HEK293 (cell line): Measurements from ENCODE around the gene UBE2Q2.

Experiments used
- CTCF ChIA-PET: fragments of 350-600 bp; formaldehyde crosslinking; extraction: SDS; loops from one replicate; lab custom pipeline; 2021; ENCODE audit warnings: antibody characterized with exemption; lab: Yijun Ruan, JAX
- POLR2A ChIA-PET: fragments of 300-600 bp; formaldehyde crosslinking; extraction: SDS; loops from one replicate; lab custom pipeline; 2020; ENCODE audit warnings: antibody characterized with exemption, inconsistent platforms; lab: Yijun Ruan, JAX
- H3K27ac ChIP-seq: fragments of 200-500 bp; sonication (Bioruptor generic); 2 replicates; pipeline ENCODE4 v1.5.1; 2014; ENCODE audit warnings: low read depth, low read length, control low read depth, inconsistent platforms; ENCODE audit errors: extremely low read depth
- H3K36me3 ChIP-seq, 2 experiments: fragments of 200-500 bp in 1 of 2; sonication (Bioruptor generic) in 1 of 2; 1 replicate in 1 of 2; 2 replicates in 1 of 2; pipeline ENCODE4 v1.5.1; 2014 to 2017; ENCODE audit warnings: inconsistent platforms in 2 of 2, low read length in 2 of 2; ENCODE audit not compliant: control insufficient read depth in 2 of 2, insufficient read depth in 1 of 2
- H3K4me1 ChIP-seq: fragments of 200-500 bp; sonication (Bioruptor generic); 2 replicates; pipeline ENCODE4 v1.5.1; 2014; ENCODE audit warnings: mild to moderate bottlenecking, low read length, inconsistent platforms; ENCODE audit not compliant: control insufficient read depth, insufficient read depth
- H3K4me3 ChIP-seq: 2 replicates; pipeline ENCODE4 v1.5.1; 2011; ENCODE audit warnings: low read depth, mild to moderate bottlenecking, control low read depth, low read length, moderate library complexity
- H3K9me3 ChIP-seq: fragments of 200-500 bp; sonication (Bioruptor generic); 2 replicates; pipeline ENCODE4 v1.5.1; 2014; ENCODE audit warnings: low read depth, low read length, inconsistent platforms; ENCODE audit not compliant: control insufficient read depth, insufficient read depth
- GFI1B ChIP-seq: fragments of 450-650 bp; formaldehyde crosslinking; IDR thresholded peaks from 2 replicates; pipeline ENCODE4 v1.5.1; 2016; ENCODE audit warnings: missing biosample characterization, missing genetic modification characterization
- GLI2 ChIP-seq: fragments of 450-650 bp; formaldehyde crosslinking; IDR thresholded peaks from 2 replicates; pipeline ENCODE4; 2017; ENCODE audit warnings: missing biosample characterization, missing genetic modification characterization, low read depth, borderline replicate concordance
- KLF1 ChIP-seq: fragments of 450-650 bp; formaldehyde crosslinking; IDR thresholded peaks from 2 replicates; pipeline ENCODE4 v1.5.1; 2016; ENCODE audit warnings: missing biosample characterization, missing genetic modification characterization
- KLF10 ChIP-seq: fragments of 450-650 bp; IDR thresholded peaks from 2 replicates; pipeline ENCODE4 v1.5.1; 2018; ENCODE audit warnings: missing biosample characterization, mild to moderate bottlenecking, missing genetic modification characterization
- MZF1 ChIP-seq: fragments of 450-650 bp; formaldehyde crosslinking; IDR thresholded peaks from 2 replicates; pipeline ENCODE4 v1.5.1; 2017; ENCODE audit warnings: missing biosample characterization, missing genetic modification characterization, borderline replicate concordance
- ZBTB17 ChIP-seq: fragments of 450-650 bp; formaldehyde crosslinking; IDR thresholded peaks from 2 replicates; pipeline ENCODE4 v1.5.1; 2016; ENCODE audit warnings: missing biosample characterization, missing genetic modification characterization
- ZBTB21 ChIP-seq: fragments of 450-650 bp; formaldehyde crosslinking; IDR thresholded peaks from 2 replicates; pipeline ENCODE4 v1.5.1; 2017; ENCODE audit warnings: missing biosample characterization, missing genetic modification characterization
- ZBTB48 ChIP-seq: fragments of 450-650 bp; formaldehyde crosslinking; IDR thresholded peaks from 2 replicates; pipeline ENCODE4 v1.5.1; 2016; ENCODE audit warnings: missing biosample characterization, missing genetic modification characterization
- ZFHX2 ChIP-seq: fragments of 450-650 bp; formaldehyde crosslinking; conservative IDR thresholded peaks from 2 replicates; pipeline ENCODE4 v1.5.1; 2016; ENCODE audit warnings: missing biosample characterization, missing genetic modification characterization
- ZNF292 ChIP-seq: fragments of 450-650 bp; formaldehyde crosslinking; IDR thresholded peaks from 2 replicates; pipeline ENCODE4 v1.5.1; 2016; ENCODE audit warnings: low read depth, missing biosample characterization, missing genetic modification characterization, borderline replicate concordance
- ZNF335 ChIP-seq: fragments of 450-650 bp; formaldehyde crosslinking; conservative IDR thresholded peaks from 2 replicates; pipeline ENCODE4 v1.5.1; 2016; ENCODE audit warnings: missing biosample characterization, missing genetic modification characterization
- ZNF354C ChIP-seq: fragments of 450-650 bp; formaldehyde crosslinking; IDR thresholded peaks from 2 replicates; pipeline ENCODE4 v1.5.1; 2016; ENCODE audit warnings: missing biosample characterization, missing genetic modification characterization, low read depth, borderline replicate concordance
- ZNF366 ChIP-seq: fragments of 450-650 bp; formaldehyde crosslinking; conservative IDR thresholded peaks from 2 replicates; pipeline ENCODE4 v1.5.1; 2016; ENCODE audit warnings: missing biosample characterization, missing genetic modification characterization
- ZNF37A ChIP-seq: fragments of 450-650 bp; IDR thresholded peaks from 2 replicates; pipeline ENCODE4 v1.5.1; 2018; ENCODE audit warnings: missing biosample characterization, missing genetic modification characterization
- ZNF521 ChIP-seq: fragments of 450-650 bp; formaldehyde crosslinking; IDR thresholded peaks from 2 replicates; pipeline ENCODE4 v1.5.1; 2017; ENCODE audit warnings: missing biosample characterization, mild to moderate bottlenecking, missing genetic modification characterization
- ZNF544 ChIP-seq: fragments of 450-650 bp; formaldehyde crosslinking; IDR thresholded peaks from 2 replicates; pipeline ENCODE4 v1.5.0; 2017; ENCODE audit warnings: missing biosample characterization, missing genetic modification characterization
- ZNF555 ChIP-seq: fragments of 450-650 bp; formaldehyde crosslinking; conservative IDR thresholded peaks from 2 replicates; pipeline ENCODE4 v1.5.1; 2017; ENCODE audit warnings: missing biosample characterization, mild to moderate bottlenecking, missing genetic modification characterization, inconsistent platforms
- ZNF585B ChIP-seq: fragments of 450-650 bp; formaldehyde crosslinking; IDR thresholded peaks from 2 replicates; pipeline ENCODE4 v1.5.1; 2016; ENCODE audit warnings: missing biosample characterization, missing genetic modification characterization
- ZNF654 ChIP-seq: fragments of 450-650 bp; formaldehyde crosslinking; IDR thresholded peaks from 2 replicates; pipeline ENCODE4 v1.5.1; 2016; ENCODE audit warnings: low read depth, missing biosample characterization, missing genetic modification characterization
- ZNF658 ChIP-seq: fragments of 450-650 bp; formaldehyde crosslinking; IDR thresholded peaks from 2 replicates; pipeline ENCODE4; 2016; ENCODE audit warnings: missing biosample characterization, missing genetic modification characterization
- ZNF704 ChIP-seq: fragments of 450-650 bp; formaldehyde crosslinking; IDR thresholded peaks from 2 replicates; pipeline ENCODE4 v1.5.1; 2016; ENCODE audit warnings: missing biosample characterization, missing genetic modification characterization
- ZXDB ChIP-seq: fragments of 450-650 bp; formaldehyde crosslinking; IDR thresholded peaks from 2 replicates; pipeline ENCODE4 v1.5.1; 2016; ENCODE audit warnings: missing biosample characterization, missing genetic modification characterization
- TF ChIP-seq, protein P1 (sequence below): fragments of 450-650 bp; formaldehyde crosslinking; IDR thresholded peaks from 2 replicates; pipeline ENCODE4 v1.5.1; 2016; ENCODE audit warnings: missing biosample characterization, missing genetic modification characterization
- TF ChIP-seq, protein P2 (sequence below): fragments of 450-650 bp; IDR thresholded peaks from 2 replicates; pipeline ENCODE4 v1.5.1; 2018; ENCODE audit warnings: missing biosample characterization, missing genetic modification characterization
- TF ChIP-seq, protein P3 (sequence below): fragments of 450-650 bp; formaldehyde crosslinking; IDR thresholded peaks from 2 replicates; pipeline ENCODE4 v1.5.1; 2016; ENCODE audit warnings: missing biosample characterization, missing genetic modification characterization
- TF ChIP-seq, protein P4 (sequence below): fragments of 450-650 bp; formaldehyde crosslinking; IDR thresholded peaks from 2 replicates; pipeline ENCODE4 v1.5.1; 2017; ENCODE audit warnings: missing biosample characterization, mild to moderate bottlenecking, missing genetic modification characterization, moderate library complexity

The UBE2Q2 gene

DNA sequence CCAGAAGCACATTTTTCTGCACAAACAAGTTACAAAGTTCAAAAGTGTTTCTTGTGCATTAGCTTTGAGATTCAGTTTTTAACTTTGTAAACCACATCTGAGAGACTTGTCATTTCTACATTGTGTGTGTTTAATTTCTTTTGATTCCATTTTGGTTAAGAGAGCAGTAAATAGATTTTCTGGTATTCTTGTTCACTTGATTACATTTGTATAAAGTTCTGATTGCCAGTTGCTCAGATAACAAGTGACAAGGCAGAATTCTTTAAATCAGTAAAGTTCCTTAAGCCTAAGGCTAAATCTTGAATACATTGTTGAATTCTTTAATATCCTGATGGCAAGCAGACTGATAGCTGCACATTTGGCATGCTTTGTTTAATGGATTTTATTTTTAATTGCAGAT lies 57.3 kb downstream of the UBE2Q2 start (continued):
- TF ChIP-seq KLF10 (tag by site-specific recombination) (no peak), GFI1B (no peak), ZXDB (no peak), ZNF544 (tag by site-specific recombination) (no peak), MZF1 (tag by site-specific recombination) (no peak), ZNF658 (tag by site-specific recombination) (no peak), ZFHX2 (tag by site-specific recombination) (no peak), ZNF585B (tag by site-specific recombination) (no peak)
- TF ChIP-seq, protein P1, sequence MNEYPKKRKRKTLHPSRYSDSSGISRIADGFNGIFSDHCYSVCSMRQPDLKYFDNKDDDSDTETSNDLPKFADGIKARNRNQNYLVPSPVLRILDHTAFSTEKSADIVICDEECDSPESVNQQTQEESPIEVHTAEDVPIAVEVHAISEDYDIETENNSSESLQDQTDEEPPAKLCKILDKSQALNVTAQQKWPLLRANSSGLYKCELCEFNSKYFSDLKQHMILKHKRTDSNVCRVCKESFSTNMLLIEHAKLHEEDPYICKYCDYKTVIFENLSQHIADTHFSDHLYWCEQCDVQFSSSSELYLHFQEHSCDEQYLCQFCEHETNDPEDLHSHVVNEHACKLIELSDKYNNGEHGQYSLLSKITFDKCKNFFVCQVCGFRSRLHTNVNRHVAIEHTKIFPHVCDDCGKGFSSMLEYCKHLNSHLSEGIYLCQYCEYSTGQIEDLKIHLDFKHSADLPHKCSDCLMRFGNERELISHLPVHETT = no peak

- H3K4me1 ChIP-seq = peaks cover 19% of the 10 kb centered on the region
- no peaks in the 10 kb centered on the region for H3K9me3 ChIP-seq
- no peak overlapping the region; the same call in 1 of the 2 replicates for H3K27ac ChIP-seq
- peaks cover 10 to 28% of the 10 kb centered on the region in 2 experiments for H3K36me3 ChIP-seq
- no peak overlapping the region for H3K4me3 ChIP-seq
- POLR2A ChIA-PET = no interaction called here
- CTCF ChIA-PET = no interaction called here
- TF ChIP-seq ZNF704 (tag by site-specific recombination) = no peak
- TF ChIP-seq, protein P2, sequence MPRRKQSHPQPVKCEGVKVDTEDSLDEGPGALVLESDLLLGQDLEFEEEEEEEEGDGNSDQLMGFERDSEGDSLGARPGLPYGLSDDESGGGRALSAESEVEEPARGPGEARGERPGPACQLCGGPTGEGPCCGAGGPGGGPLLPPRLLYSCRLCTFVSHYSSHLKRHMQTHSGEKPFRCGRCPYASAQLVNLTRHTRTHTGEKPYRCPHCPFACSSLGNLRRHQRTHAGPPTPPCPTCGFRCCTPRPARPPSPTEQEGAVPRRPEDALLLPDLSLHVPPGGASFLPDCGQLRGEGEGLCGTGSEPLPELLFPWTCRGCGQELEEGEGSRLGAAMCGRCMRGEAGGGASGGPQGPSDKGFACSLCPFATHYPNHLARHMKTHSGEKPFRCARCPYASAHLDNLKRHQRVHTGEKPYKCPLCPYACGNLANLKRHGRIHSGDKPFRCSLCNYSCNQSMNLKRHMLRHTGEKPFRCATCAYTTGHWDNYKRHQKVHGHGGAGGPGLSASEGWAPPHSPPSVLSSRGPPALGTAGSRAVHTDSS (tag by site-specific recombination) = no peak
- no peak for TF ChIP-seq ZNF521 (tag by site-specific recombination)
- no peak for TF ChIP-seq ZBTB17 (tag by site-specific recombination)
- no peak for TF ChIP-seq ZNF37A
- no peak for TF ChIP-seq ZNF366 (tag by site-specific recombination)
- TF ChIP-seq ZNF354C (tag by site-specific recombination) = no peak
- no peak for TF ChIP-seq GLI2
- no peak for TF ChIP-seq KLF1 (tag by site-specific recombination)
- no peak for TF ChIP-seq ZNF292 (tag by site-specific recombination)
- TF ChIP-seq ZBTB21 (tag by site-specific recombination) = no peak
- TF ChIP-seq, protein P3, sequence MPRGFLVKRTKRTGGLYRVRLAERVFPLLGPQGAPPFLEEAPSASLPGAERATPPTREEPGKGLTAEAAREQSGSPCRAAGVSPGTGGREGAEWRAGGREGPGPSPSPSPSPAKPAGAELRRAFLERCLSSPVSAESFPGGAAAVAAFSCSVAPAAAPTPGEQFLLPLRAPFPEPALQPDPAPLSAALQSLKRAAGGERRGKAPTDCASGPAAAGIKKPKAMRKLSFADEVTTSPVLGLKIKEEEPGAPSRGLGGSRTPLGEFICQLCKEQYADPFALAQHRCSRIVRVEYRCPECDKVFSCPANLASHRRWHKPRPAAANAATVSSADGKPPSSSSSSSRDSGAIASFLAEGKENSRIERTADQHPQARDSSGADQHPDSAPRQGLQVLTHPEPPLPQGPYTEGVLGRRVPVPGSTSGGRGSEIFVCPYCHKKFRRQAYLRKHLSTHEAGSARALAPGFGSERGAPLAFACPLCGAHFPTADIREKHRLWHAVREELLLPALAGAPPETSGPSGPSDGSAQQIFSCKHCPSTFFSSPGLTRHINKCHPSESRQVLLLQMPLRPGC (tag by site-specific recombination) = no peak
- TF ChIP-seq, protein P4, sequence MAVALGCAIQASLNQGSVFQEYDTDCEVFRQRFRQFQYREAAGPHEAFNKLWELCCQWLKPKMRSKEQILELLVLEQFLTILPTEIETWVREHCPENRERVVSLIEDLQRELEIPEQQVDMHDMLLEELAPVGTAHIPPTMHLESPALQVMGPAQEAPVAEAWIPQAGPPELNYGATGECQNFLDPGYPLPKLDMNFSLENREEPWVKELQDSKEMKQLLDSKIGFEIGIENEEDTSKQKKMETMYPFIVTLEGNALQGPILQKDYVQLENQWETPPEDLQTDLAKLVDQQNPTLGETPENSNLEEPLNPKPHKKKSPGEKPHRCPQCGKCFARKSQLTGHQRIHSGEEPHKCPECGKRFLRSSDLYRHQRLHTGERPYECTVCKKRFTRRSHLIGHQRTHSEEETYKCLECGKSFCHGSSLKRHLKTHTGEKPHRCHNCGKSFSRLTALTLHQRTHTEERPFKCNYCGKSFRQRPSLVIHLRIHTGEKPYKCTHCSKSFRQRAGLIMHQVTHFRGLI (tag by site-specific recombination) = peak; percentile 97
- TF ChIP-seq ZNF555 (tag by site-specific recombination) = no peak
- peak; percentile 70; the same call in 1 of the 2 replicates for TF ChIP-seq ZBTB48 (tag by site-specific recombination)
- TF ChIP-seq ZNF654 (tag by site-specific recombination) = no peak
- TF ChIP-seq ZXDB = peak; percentile 24; the same call in 1 of the 2 replicates
- peak; percentile 23 for TF ChIP-seq ZNF335
Measured at GRCh38 chr15:75902129-75902557, 58.9 kb downstream of the UBE2Q2 start.
